NCI-H774 (cell line): Measurements from ENCODE around the gene PTX3.

Source experiments
- DNase-seq: peaks from one replicate; lab custom pipeline; 2025; lab: John Stamatoyannopoulos, UW

PTX3 gene

DNA sequence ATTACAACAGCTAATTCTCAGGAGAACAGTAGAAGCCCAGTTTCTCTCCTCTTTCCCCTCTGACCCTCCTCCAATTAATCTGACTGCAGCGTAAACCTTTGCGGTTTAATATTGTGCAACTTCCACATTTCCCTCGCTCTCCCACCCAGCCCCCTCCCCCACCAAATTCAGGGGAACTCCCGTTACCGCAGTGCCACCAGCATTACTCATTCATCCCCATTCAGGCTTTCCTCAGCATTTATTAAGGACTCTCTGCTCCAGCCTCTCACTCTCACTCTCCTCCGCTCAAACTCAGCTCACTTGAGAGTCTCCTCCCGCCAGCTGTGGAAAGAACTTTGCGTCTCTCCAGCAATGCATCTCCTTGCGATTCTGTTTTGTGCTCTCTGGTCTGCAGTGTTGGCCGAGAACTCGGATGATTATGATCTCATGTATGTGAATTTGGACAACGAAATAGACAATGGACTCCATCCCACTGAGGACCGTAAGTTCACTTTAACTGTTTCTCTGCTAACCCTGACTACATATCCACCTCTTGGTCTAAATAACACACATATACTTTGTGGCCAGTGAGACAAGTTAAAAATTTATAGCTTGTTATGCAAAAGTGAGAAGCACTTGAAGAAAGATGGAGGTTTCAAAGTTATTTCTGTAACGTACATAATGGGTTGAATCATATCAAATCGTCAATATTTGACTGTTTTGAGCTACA is at the start of gene PTX3:
Gene PTX3 (plus strand): TSS at position 268 of the 709 bp plus-strand sequence. CDS start 84 bp downstream, at position 352.
- no peak for DNase-seq

- no peak for DNase-seq
These were observed 48.8 kb upstream of the PTX3 start for GRCh38 chr3:157387708-157388435.

GRCh38 chr3:157388976-157389375 is 47.7 kb upstream of the PTX3 start:
- DNase-seq, result no peak

DNA sequence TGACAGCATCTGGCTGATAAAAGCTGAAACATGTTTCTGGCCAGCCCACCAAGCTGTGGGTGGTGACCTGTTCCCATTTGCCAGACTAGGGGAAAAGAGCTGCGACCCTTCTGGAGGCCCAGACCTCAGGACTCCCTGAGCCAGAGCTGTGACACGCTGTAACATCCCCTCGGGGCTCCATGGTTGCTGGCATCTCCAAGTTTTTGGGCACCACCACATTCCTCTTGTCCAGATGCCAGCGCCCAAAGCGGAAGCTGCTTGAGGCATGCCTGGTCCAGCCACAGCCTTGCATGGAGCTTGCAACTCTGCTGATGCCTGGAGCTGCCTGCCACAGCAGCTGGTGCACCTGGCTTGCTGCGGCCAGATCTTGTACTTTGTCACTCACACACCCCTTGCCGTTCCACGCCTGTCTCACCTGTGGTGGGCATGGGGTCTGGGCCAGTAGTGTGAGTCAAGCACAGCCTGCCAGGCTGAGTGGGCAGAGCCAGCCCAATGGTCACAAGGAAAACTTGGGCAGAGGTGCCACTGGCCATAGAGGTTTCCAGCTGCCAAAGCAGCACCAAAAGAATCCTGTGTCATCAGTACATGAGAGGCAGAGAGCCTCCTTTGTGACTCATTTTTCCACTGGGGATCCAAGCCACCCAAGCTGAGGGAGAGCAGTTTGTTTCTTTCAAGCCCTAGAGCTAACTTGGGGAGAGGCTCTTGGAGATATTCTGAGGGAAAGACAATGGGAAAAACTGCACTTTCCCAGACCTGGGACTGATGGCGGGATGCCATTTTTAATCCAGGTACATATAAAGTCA is 45.7 kb upstream of the PTX3 start:
- DNase-seq, result no peak

DNA sequence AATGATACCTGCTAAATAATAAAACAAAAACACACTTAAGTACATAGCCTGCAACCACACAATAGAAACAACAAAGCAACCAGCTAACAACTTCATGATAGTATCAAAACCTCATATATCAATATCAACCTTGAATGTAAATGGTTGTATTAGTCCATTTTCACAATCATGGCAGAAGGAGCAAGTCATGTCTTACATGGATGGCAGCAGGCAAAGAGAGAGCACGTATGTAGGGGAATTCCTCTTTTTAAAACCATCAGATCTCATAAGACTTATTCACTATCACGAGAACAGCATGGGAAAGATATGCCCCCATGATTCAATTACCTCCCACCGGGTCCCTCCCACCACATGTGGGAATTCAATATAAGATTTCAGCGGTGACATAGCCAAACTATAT is 44.5 kb upstream of the PTX3 start:
- DNase-seq, result no peak

DNA sequence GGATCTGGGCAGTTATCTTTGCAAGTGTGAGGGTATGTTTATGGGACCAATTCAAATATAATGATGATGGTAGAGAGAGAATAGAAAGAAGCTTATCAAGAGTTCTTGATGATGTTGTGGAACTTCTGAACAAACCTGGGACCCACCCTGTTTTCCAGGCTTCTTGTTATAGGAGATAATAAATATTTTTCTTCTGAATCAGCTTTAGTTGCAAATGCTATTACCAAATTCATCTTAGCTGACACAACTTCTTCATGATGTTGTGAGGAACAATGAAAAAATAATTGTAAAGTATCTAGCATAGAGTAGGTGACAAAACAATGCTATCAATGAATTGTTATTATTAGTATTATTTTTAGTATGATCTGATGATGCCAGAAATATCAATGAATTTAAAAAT is 43.5 kb upstream of the PTX3 start:
- no peak for DNase-seq

DNA sequence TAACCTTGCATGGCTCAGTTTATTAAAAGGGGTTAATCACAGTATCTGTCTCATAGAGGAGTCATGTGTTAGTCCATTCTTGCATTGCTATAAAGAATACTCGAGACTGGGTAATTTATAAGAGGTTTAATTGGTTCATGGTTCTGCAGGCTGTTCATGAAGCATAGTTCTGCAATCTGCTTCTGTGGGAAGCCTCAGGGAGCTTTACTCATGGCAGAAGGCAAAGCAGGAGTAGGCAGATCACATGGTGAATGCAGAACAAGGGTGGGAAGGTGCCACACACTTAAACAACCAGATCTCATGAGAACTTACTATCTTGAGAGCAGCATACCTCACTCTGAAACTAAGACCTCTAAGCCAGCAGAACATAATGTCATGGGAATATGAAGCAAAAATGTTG is 42.2 kb upstream of the PTX3 start:
- no peak for DNase-seq

DNA sequence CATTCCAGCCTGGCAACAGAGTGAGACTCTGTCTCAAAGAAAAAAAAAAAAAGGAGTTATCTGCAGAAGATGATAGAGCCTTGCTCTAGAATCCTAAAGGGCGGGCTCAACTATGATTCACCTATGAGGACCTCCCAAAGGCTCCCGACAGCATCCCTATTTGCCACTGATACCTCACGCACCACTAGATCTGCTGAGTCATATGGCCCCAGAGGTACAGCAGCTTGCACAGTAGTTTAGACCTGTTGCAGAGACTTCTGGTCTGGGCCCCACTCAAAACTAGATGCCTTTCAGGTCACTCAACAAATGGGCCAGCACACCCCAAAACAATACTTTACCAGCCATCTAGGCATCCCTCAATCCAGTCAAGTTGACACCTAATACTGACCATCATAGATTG is 38.1 kb upstream of the PTX3 start:
- no peak for DNase-seq

GRCh38 chr3:157404381-157404780 is 32.3 kb upstream of the PTX3 start:
- no peak for DNase-seq

DNA sequence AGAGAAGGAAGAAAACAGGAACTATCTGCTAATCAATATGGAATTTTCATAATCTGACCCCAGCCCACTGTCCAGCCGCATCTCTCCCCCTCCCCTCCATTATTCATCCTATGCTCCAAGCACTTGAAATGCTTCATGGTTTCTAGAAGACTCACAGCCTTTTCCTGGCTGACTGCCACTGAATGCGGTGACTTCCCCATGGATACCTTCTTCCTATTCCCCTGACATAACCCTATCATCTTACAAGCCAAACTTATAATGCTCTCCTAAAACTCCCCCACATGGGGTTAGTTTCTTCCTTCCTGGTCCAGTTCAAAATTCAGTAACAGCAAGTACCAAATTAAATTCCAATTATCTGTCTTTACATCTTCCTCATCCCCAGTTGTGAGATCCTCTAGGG is 31.2 kb upstream of the PTX3 start:
- no peak for DNase-seq

GRCh38 chr3:157406394-157406793 is 30.3 kb upstream of the PTX3 start:
- no peak for DNase-seq

GRCh38 chr3:157407769-157408168 is 28.9 kb upstream of the PTX3 start:
- no peak for DNase-seq

GRCh38 chr3:157408499-157409149 is 28.0 kb upstream of the PTX3 start:
- DNase-seq, result no peak

- DNase-seq, result no peak
These were observed 27.1 kb upstream of the PTX3 start for GRCh38 chr3:157409516-157409915.

GRCh38 chr3:157410945-157411344 is 25.7 kb upstream of the PTX3 start:
- no peak for DNase-seq

- DNase-seq, result no peak
These were observed 24.3 kb upstream of the PTX3 start for GRCh38 chr3:157412323-157412855.

GRCh38 chr3:157414861-157415260 is 21.8 kb upstream of the PTX3 start:
- no peak for DNase-seq

DNA sequence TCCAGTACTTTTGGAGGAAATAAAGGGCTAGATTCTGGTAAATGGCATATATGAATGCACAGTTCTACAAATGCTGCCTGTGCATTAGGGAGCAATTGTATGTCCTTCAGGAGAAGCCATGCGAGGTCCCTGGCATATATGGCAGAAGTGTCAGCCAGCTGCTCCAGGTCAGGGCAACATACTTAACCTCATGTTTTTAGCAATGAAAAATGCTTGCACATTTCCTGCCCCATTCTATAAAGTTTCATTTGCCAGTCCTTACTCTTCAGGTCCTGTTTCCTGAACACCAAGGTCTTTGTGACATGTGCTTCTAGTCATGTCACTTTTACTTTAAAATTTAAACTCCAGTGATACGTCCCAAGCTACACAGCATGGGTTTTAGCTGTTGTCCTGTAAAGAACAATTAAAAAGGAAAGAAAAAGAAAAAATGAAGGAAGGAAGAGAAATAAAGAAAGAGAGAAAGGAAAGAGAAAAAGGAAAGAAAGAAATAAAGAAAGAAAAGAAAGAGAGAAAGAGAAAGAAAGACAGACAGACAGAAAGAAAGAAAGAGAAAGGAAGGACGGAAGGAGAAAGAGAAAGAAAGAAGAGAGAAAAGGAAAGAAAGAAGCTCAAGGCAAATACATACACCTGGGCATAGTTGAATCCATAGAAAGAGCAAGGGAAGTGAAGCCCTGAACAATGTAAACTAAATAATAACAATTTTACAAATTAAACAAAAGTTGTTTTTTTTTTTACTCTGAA is 20.1 kb upstream of the PTX3 start:
- DNase-seq, result no peak

- DNase-seq, result no peak
These were observed 19.4 kb upstream of the PTX3 start for GRCh38 chr3:157417247-157417646.

GRCh38 chr3:157418104-157418503 is 18.5 kb upstream of the PTX3 start:
- no peak for DNase-seq

DNA sequence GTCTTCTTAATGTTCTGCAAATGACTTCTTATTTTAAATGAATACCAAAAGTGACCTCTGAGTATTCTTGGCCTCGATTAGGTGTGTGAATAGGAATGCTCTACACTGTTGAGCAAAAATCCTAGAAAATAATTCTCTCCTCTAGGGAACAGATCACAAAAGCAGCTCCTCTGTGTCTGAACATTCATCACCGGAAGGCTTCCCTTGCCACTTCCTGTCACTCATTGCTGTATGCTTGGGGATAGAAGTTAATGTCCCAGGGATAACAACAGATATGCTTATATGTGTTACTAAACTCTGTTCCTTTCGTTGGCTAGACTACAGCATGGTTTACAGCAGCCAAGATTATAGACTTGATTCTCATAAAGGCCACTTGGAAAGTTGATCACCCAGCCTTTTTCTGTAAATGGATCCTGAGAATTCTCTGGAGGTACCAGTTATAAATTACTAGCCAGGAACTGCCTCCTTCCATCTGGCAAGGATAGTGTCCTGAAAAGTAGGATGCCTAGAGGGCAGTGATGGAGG is 16.0 kb upstream of the PTX3 start:
- DNase-seq, result no peak
